Prostate gland (tissue), 2 donors: ENCODE measurements around the gene FIGNL2. TPM values are rescaled to one million over a fixed set of nuclear protein-coding genes. Genes with fewer than 3 reads are reported as not detected.

Experiments used
- DNase-seq: peaks from one replicate; pipeline ENCODE4 v3.0.0-alpha.2; 2019; ENCODE audit warnings: low spot score
- H3K27ac ChIP-seq, 2 donors: fragments of 200-600 bp; sonication (generic); 2 replicates each; pipeline ENCODE4 v1.5.1; 2017 to 2019
- H3K27me3 ChIP-seq: fragments of 200-600 bp; sonication (generic); replicated peaks from 2 replicates; pipeline ENCODE4 v1.5.1; 2019; ENCODE audit not compliant: insufficient read depth
- H3K36me3 ChIP-seq, 2 donors: fragments of 200-600 bp; sonication (generic); 1 replicate in 1 of 2; 2 replicates in 1 of 2; pipeline versions ENCODE4 v1.5.1 to v1.8.1; 2017 to 2019
- H3K4me1 ChIP-seq: fragments of 200-600 bp; sonication (generic); replicated peaks from 2 replicates; pipeline ENCODE4 v1.5.1; 2019
- H3K4me3 ChIP-seq, 2 donors: fragments of 200-600 bp; sonication (generic); 2 replicates each; pipeline ENCODE4 v1.5.1; 2017 to 2019
- H3K9me3 ChIP-seq: fragments of 200-600 bp; sonication (generic); 2 replicates; pipeline ENCODE4 v1.5.1; 2017
- POLR2A ChIP-seq: fragments of 450-650 bp; IDR thresholded peaks from one replicate; pipeline ENCODE4 v1.6.1; 2016; ENCODE audit warnings: antibody characterized with exemption, mild to moderate bottlenecking
- POLR2AphosphoS5 ChIP-seq: sonication (generic); formaldehyde crosslinking; IDR thresholded peaks from one replicate; pipeline ENCODE4 v1.6.1; 2017; ENCODE audit warnings: antibody characterized with exemption
- WGBS: methylation state at CpG from one replicate; pipeline ENCODE4 v1.1.5; 2018; 5-methylcytosine and 5-hydroxymethylcytosine counted together
- intact Hi-C: fragments of 100-400 bp; cut with DNase I; formaldehyde crosslinking; loops from one replicate; pipeline ENCODE4 v1.14.2; 2022
- total RNA-seq, 2 donors: library from RNA; depleted of rRNA; stranded (reverse); fragments of >200 nt; gene quantifications; one replicate each; pipeline ENCODE4 v1.1.0, GENCODE V29; 2016
- TF ChIP-seq, protein P1 (sequence below), 4 experiments: fragments of 200-600 bp in 2 of 4; fragments of 450-650 bp in 2 of 4; sonication (generic) in 2 of 4; IDR thresholded peaks; 1 replicate in 3 of 4; 2 replicates in 1 of 4; pipeline ENCODE4 v1.5.1; 2016 to 2019; ENCODE audit warnings: antibody characterized with exemption in 4 of 4, mild to moderate bottlenecking in 2 of 4, moderate library complexity in 2 of 4

The FIGNL2 gene
- total RNA-seq, 2 donors from 2014 or later, result 0.46 to 1.4 TPM

DNA sequence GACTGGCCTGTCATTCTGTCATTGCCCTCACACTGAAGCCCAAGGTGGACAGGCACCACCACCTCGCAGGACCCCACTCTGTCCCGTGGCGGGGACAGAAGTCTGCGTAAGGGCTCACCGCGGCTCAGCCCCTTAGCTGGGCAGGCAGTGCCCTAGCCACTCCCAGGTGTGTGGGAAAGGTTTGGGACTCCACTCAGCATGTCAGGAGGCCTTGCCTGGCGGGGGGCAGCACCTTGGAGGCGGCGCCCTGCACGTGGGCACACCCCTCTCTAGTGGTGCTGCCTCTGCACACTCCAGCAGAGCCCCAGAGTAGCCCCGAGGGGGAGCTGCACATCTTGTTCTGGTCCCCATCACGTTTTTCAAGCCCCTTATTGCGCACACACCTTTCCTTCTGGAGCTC lies 35.6 kb downstream of the FIGNL2 start:
- Histone ChIP-seq H3K27ac (no peak overlapping the region), H3K4me3 (no peak overlapping the region), H3K9me3 (no peaks in the 10 kb centered on the region), H3K4me1 (no peaks in the 10 kb centered on the region), H3K36me3 (no peaks in the 10 kb centered on the region), H3K27me3 (no peaks in the 10 kb centered on the region)
- DNase-seq, result no peak
- intact Hi-C loops, result no loop called here
- no peak for TF ChIP-seq POLR2A
- TF ChIP-seq POLR2AphosphoS5, result no peak
- TF ChIP-seq, protein P1, sequence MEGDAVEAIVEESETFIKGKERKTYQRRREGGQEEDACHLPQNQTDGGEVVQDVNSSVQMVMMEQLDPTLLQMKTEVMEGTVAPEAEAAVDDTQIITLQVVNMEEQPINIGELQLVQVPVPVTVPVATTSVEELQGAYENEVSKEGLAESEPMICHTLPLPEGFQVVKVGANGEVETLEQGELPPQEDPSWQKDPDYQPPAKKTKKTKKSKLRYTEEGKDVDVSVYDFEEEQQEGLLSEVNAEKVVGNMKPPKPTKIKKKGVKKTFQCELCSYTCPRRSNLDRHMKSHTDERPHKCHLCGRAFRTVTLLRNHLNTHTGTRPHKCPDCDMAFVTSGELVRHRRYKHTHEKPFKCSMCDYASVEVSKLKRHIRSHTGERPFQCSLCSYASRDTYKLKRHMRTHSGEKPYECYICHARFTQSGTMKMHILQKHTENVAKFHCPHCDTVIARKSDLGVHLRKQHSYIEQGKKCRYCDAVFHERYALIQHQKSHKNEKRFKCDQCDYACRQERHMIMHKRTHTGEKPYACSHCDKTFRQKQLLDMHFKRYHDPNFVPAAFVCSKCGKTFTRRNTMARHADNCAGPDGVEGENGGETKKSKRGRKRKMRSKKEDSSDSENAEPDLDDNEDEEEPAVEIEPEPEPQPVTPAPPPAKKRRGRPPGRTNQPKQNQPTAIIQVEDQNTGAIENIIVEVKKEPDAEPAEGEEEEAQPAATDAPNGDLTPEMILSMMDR (IDR thresholded peaks at IDR 0.05), result no peak
- 76% methylated on average over 12 of the region's 13 CpGs for WGBS

DNA sequence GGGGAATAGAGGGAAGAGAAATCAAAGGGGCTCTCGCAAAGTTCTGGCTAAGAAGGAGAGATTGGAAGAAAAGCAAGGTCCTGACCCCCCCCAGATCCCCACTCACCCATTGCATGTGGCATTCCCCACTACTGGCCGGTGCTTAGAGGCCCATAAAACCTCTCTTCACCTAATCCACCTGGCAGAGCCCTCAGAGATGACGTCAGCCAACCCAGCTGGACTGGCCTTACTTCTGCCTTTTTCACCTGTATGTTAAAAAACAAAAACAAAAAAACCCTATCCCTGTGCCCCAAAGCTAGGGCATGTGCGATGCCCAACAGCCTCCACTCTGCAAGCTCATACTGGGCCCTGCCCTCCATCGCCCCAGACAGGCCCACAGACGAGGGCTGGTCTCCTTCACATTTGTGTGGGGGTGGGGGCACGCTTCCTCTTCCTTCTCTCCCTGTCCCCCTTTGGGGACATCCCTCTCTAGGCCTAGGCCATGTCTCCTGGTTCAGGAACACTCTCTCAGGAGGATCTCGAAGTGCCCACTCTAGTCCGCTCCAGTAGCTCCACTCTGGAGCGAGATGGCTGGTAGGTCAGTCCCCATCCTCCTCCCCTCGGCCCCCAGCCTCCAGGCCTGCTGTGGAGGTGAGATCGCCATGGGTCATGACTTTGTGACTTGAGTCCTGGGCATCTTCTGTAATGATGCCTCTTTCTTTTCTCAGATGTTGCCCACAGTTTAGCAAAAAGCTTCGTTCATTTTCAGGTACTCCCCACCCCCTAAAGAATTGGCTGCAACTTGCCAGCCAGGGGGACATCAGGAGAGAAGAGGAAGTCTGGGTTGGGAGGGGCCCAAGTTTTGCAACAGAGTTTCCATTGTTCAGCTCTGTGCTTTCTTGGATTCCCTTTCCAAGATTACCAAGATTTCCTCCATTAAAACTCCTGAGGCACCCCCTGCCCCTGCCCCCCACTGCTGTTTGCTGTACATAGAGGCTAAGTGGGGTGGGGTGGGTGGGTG lies 37.0 kb downstream of the FIGNL2 start:
- H3K9me3 ChIP-seq, result no peaks in the 10 kb centered on the region
- no peak for TF ChIP-seq POLR2A
- TF ChIP-seq POLR2AphosphoS5, result no peak
- TF ChIP-seq, protein P1 (IDR thresholded peaks at IDR 0.05), result no peak
- intact Hi-C loops, result no loop called here
- no peak for DNase-seq
- H3K4me3 ChIP-seq, result no peak overlapping the region
- H3K4me1 ChIP-seq, result no peaks in the 10 kb centered on the region
- H3K36me3 ChIP-seq, result no peaks in the 10 kb centered on the region
- no peaks in the 10 kb centered on the region for H3K27me3 ChIP-seq
- H3K27ac ChIP-seq, result no peak overlapping the region
- 65% methylated on average over 13 of the region's 13 CpGs for WGBS

DNA sequence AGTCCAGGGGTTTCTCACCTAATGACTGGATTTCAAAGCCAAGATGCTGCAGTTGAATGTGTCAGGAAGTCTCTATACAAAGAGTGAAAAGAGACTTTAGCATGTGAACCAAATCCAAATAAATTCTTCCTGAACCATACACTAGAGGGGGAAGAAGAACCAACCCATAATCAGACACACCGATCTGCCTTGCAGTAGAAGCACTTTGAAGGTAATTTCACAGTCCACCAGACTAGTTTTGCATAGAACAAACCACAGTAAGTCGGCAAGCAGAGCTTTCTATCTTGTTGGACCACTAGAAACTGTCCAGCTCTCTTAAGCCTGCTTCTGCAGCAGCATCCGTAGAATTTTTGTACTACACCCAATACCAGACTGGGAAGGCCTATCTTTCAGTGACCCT lies 39.3 kb downstream of the FIGNL2 start:
- Histone ChIP-seq H3K4me3 (no peak overlapping the region), H3K9me3 (no peaks in the 10 kb centered on the region), H3K27ac (no peak overlapping the region), H3K36me3 (no peaks in the 10 kb centered on the region), H3K4me1 (no peaks in the 10 kb centered on the region), H3K27me3 (no peaks in the 10 kb centered on the region)
- intact Hi-C loops, result no loop called here
- TF ChIP-seq POLR2AphosphoS5 (no peak), POLR2A (no peak)
- TF ChIP-seq, protein P1 (IDR thresholded peaks at IDR 0.05), result no peak
- DNase-seq, result no peak
- 49% methylated on average over 3 of the region's 3 CpGs for WGBS

DNA sequence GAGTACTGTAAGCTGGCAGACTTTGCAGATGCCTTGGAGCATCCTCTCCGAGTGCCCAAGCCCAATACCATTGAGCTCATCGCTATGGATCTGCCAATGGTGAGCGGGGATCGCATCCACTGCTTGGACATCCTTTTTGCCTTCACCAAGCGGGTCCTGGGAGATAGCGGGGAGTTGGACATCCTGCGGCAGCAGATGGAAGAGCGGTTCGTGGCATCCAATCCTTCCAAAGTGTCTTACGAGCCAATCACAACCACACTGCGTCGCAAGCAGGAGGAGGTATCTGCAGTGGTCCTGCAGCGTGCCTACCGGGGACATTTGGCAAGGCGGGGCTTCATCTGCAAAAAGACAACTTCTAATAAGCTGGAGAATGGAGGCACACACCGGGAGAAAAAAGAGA lies 41.6 kb downstream of the FIGNL2 start:
- TF ChIP-seq POLR2AphosphoS5, result no peak
- no peak for TF ChIP-seq POLR2A
- TF ChIP-seq, protein P1 (IDR thresholded peaks at IDR 0.05), result no peak
- H3K9me3 ChIP-seq, result no peaks in the 10 kb centered on the region
- H3K4me1 ChIP-seq, result no peaks in the 10 kb centered on the region
- intact Hi-C loops, result no loop called here
- no peaks in the 10 kb centered on the region for H3K27me3 ChIP-seq
- H3K36me3 ChIP-seq, result no peaks in the 10 kb centered on the region
- no peak overlapping the region for H3K4me3 ChIP-seq
- WGBS, result 95% methylated on average over 16 of the region's 16 CpGs
- DNase-seq, result no peak
- no peak overlapping the region for H3K27ac ChIP-seq

DNA sequence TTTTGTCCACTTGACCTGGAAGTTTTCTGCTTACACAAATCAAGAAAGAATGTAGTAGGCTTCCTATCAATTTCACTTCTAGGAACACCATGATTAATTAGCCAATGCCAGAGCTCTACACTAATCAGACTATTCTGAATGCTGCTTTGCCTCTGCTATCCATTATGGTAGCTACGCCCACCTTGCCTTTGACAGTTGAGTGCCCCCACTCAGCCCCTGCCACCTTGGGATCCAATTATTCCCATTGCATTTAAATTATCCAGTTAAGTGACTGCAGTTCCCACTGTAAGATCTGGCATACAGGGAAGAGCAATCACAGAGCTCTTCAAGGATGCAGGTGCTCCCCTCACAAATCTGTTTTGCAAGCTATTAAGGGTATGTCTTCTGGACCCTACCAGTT lies 47.5 kb downstream of the FIGNL2 start:
- intact Hi-C loops, result no loop called here
- H3K4me1 ChIP-seq, result no peaks in the 10 kb centered on the region
- TF ChIP-seq POLR2A (no peak), POLR2AphosphoS5 (no peak)
- TF ChIP-seq, protein P1 (IDR thresholded peaks at IDR 0.05), result no peak
- H3K9me3 ChIP-seq, result no peaks in the 10 kb centered on the region
- H3K27me3 ChIP-seq, result no peaks in the 10 kb centered on the region
- H3K36me3 ChIP-seq, result no peaks in the 10 kb centered on the region
- H3K27ac ChIP-seq, result no peak overlapping the region
- no peak for DNase-seq
- WGBS, result 100% methylated on average over 1 of the region's 1 CpG
- no peak overlapping the region for H3K4me3 ChIP-seq
